IMR-90 (cell line): ENCODE data around the gene ADRA1B. TPM values are rescaled to one million over a fixed set of nuclear protein-coding genes. Genes with fewer than 3 reads are reported as not detected.

Experiments
- ATAC-seq: fragments of 200-7000 bp; cut with Tn5 transposase; 2 replicates; pipeline ENCODE4 v1.9.1; 2020; ENCODE audit warnings: low read depth, mild to moderate bottlenecking, moderate library complexity
- BruUV-seq: library from RNA; stranded (reverse); fragments of 400-500 nt; replicated peaks from 2 replicates; lab custom pipeline; 2021; lab: Mats Ljungman, UMichigan
- CTCF ChIA-PET: fragments of 300-600 bp; formaldehyde crosslinking; extraction: SDS; loops from one replicate; lab custom pipeline; 2021; ENCODE audit warnings: antibody characterized with exemption; lab: Yijun Ruan, JAX
- POLR2A ChIA-PET: fragments of 300-600 bp; sonication (Branson Sonifier 250); formaldehyde crosslinking; loops from one replicate; lab custom pipeline; 2022; ENCODE audit warnings: antibody characterized with exemption; ENCODE audit not compliant: unreplicated experiment; lab: Charles Lee
- DNase-seq: peaks from one replicate; pipeline ENCODE4 v3.0.0; 2013
- H2AFZ ChIP-seq: replicated peaks from 2 replicates; pipeline ENCODE3; 2013; ENCODE audit warnings: low read length, mild to moderate bottlenecking; ENCODE audit not compliant: poor library complexity
- H2AK5ac ChIP-seq: 2 replicates; pipeline ENCODE4 v1.6.1; 2013; ENCODE audit warnings: low read depth, low read length, inconsistent platforms
- H2AK9ac ChIP-seq: replicated peaks from 2 replicates; pipeline ENCODE3; 2013; ENCODE audit warnings: mild to moderate bottlenecking, low read depth, low read length, moderate library complexity; ENCODE audit not compliant: poor library complexity
- H2BK120ac ChIP-seq: 2 replicates; pipeline ENCODE4 v1.6.1; 2013; ENCODE audit warnings: low read depth, low read length, inconsistent platforms
- H2BK15ac ChIP-seq: 3 replicates; pipeline ENCODE4 v1.6.1; 2013; ENCODE audit warnings: low read depth, low read length, inconsistent platforms
- H2BK20ac ChIP-seq: 2 replicates; pipeline ENCODE4 v1.6.1; 2013; ENCODE audit warnings: low read depth, mild to moderate bottlenecking, inconsistent platforms, low read length, moderate library complexity
- H2BK5ac ChIP-seq: 2 replicates; pipeline ENCODE4 v1.6.1; 2013; ENCODE audit warnings: mild to moderate bottlenecking, low read depth, low read length, inconsistent platforms; ENCODE audit not compliant: poor library complexity, severe bottlenecking
- H3K14ac ChIP-seq: replicated peaks from 2 replicates; pipeline ENCODE4 v1.6.1; 2013; ENCODE audit warnings: low read depth, low read length, inconsistent platforms
- H3K18ac ChIP-seq: 2 replicates; pipeline ENCODE4 v1.6.1; 2013; ENCODE audit warnings: low read depth, low read length, control low read depth
- H3K23ac ChIP-seq: 2 replicates; pipeline ENCODE4 v1.6.1; 2013; ENCODE audit warnings: low read depth, low read length, inconsistent platforms
- H3K27ac ChIP-seq: 2 replicates; pipeline ENCODE4 v1.5.1; 2013; ENCODE audit warnings: mild to moderate bottlenecking, control low read depth, low read length; ENCODE audit not compliant: insufficient read depth
- H3K27me3 ChIP-seq: 2 replicates; pipeline ENCODE4 v1.6.1; 2013; ENCODE audit warnings: low read length; ENCODE audit not compliant: control insufficient read depth, insufficient read depth
- H3K36me3 ChIP-seq: 2 replicates; pipeline ENCODE4 v1.6.1; 2013; ENCODE audit warnings: low read length, mixed read lengths; ENCODE audit not compliant: control insufficient read depth, insufficient read depth
- H3K4ac ChIP-seq: 2 replicates; pipeline ENCODE4 v1.6.1; 2013; ENCODE audit warnings: low read depth, low read length, inconsistent platforms
- H3K4me1 ChIP-seq: 2 replicates; pipeline ENCODE4 v1.6.1; 2013; ENCODE audit warnings: low read length, mixed read lengths; ENCODE audit not compliant: control insufficient read depth, insufficient read depth
- H3K4me2 ChIP-seq: 2 replicates; pipeline ENCODE4 v1.6.1; 2013; ENCODE audit warnings: low read depth, mild to moderate bottlenecking, control low read depth, low read length, moderate library complexity
- H3K4me3 ChIP-seq: 2 replicates; pipeline ENCODE4 v1.5.1; 2013; ENCODE audit warnings: low read depth, mild to moderate bottlenecking, control low read depth, low read length, moderate library complexity; ENCODE audit not compliant: insufficient read depth
- H3K56ac ChIP-seq: 2 replicates; pipeline ENCODE4 v1.6.1; 2013; ENCODE audit warnings: low read length, inconsistent platforms; ENCODE audit not compliant: insufficient read depth; ENCODE audit errors: extremely low read depth
- H3K79me1 ChIP-seq, 2 experiments: 2 replicates each; pipeline ENCODE4 v1.6.1; 2013; ENCODE audit warnings: low read length in 2 of 2, inconsistent platforms in 1 of 2, low read depth in 1 of 2
- H3K9ac ChIP-seq: 2 replicates; pipeline ENCODE4 v1.6.1; 2013; ENCODE audit warnings: low read depth, low read length, control low read depth
- H3K9me1 ChIP-seq: 2 replicates; pipeline ENCODE4 v1.6.1; 2013; ENCODE audit warnings: low read length, inconsistent platforms; ENCODE audit not compliant: insufficient read depth
- H3K9me3 ChIP-seq: 2 replicates; pipeline ENCODE4 v1.6.1; 2013; ENCODE audit warnings: low read length; ENCODE audit not compliant: control insufficient read depth, insufficient read depth
- H4K20me1 ChIP-seq: 2 replicates; pipeline ENCODE4 v1.6.1; 2013; ENCODE audit warnings: low read length, inconsistent platforms; ENCODE audit not compliant: insufficient read depth
- H4K5ac ChIP-seq: 2 replicates; pipeline ENCODE4 v1.6.1; 2013; ENCODE audit warnings: mild to moderate bottlenecking, low read depth, low read length, control low read depth
- H4K8ac ChIP-seq, 2 experiments: 2 replicates each; pipeline ENCODE4 v1.6.1; 2013; ENCODE audit warnings: low read depth in 2 of 2, low read length in 2 of 2, control low read depth in 1 of 2, inconsistent platforms in 1 of 2
- H4K91ac ChIP-seq: 2 replicates; pipeline ENCODE4 v1.6.1; 2013; ENCODE audit warnings: low read depth, low read length, inconsistent platforms; ENCODE audit not compliant: insufficient read depth
- BHLHE40 ChIP-seq: fragments of 150-350 bp; IDR thresholded peaks from 2 replicates; pipeline ENCODE4 v1.6.1; 2016; ENCODE audit warnings: mild to moderate bottlenecking, low read depth, low read length
- CEBPB ChIP-seq: IDR thresholded peaks from 2 replicates; pipeline ENCODE4 v1.6.1; 2012; ENCODE audit warnings: low read depth, low read length, improper control_type of control experiment
- MAFK ChIP-seq: IDR thresholded peaks from 2 replicates; pipeline ENCODE4 v1.6.1; 2012; ENCODE audit warnings: low read depth, low read length, improper control_type of control experiment
- NFE2L2 ChIP-seq: fragments of 150-350 bp; IDR thresholded peaks from 2 replicates; pipeline ENCODE4 v1.6.1; 2016; ENCODE audit warnings: low read depth, mild to moderate bottlenecking, low read length
- POLR2A ChIP-seq: IDR thresholded peaks from 2 replicates; pipeline ENCODE4 v1.6.1; 2012; ENCODE audit warnings: mild to moderate bottlenecking, low read depth, low read length
- WGBS, 2 experiments: methylation state at CpG; one replicate each; pipeline versions ENCODE4 v1.1.5 to v1.1.7; 2013; ENCODE audit warnings: missing lambda C conversion rate in 2 of 2; ENCODE audit not compliant: insufficient read length in 1 of 2; ENCODE audit errors: extremely low coverage in 2 of 2; 5-methylcytosine and 5-hydroxymethylcytosine counted together
- dilution Hi-C: fragments of 300-500 bp; cut with HindIII; formaldehyde crosslinking; loops from one replicate; pipeline ENCODE4 v1.14.3; 2018; ENCODE audit warnings: low sequenced_read_pairs; ENCODE audit not compliant: unreplicated experiment
- in situ Hi-C: fragments of 300-500 bp; cut with MboI; formaldehyde crosslinking; loops from 3 replicates; pipeline ENCODE4 v1.14.3; 2019; ENCODE audit warnings: low sequenced_read_pairs, inconsistent platforms, mixed read lengths
- intact Hi-C: fragments of 100-400 bp; cut with micrococcal nuclease; formaldehyde crosslinking; loops from 2 replicates; pipeline ENCODE4 v1.10.0; 2022
- polyA plus RNA-seq, 3 experiments: library from polyadenylated mRNA; depleted of rRNA; stranded (reverse); fragments of >200 nt; gene quantifications; 2 replicates each; pipeline ENCODE4 v1.2.3, GENCODE V29; 2012; ENCODE audit warnings: low replicate concordance in 1 of 3
- total RNA-seq: library from RNA; depleted of rRNA; stranded (reverse); fragments of >200 nt; gene quantifications from 2 replicates; pipeline ENCODE4 v1.2.3, GENCODE V29; 2012
- TF ChIP-seq, protein P1 (sequence below): fragments of 150-350 bp; IDR thresholded peaks from 2 replicates; pipeline ENCODE4 v1.6.1; 2016; ENCODE audit warnings: low read depth, mild to moderate bottlenecking, low read length, moderate library complexity, borderline replicate concordance
- TF ChIP-seq, protein P2 (sequence below): fragments of 150-350 bp; IDR thresholded peaks from 2 replicates; pipeline ENCODE4 v1.6.1; 2017; ENCODE audit warnings: mild to moderate bottlenecking, antibody characterized with exemption, low read length, low read depth

Gene ADRA1B
- total and polyA plus RNA-seq, 2 of the 4 experiments (the other 2 are of a cell fraction) = 0.18 to 1.5 TPM

DNA sequence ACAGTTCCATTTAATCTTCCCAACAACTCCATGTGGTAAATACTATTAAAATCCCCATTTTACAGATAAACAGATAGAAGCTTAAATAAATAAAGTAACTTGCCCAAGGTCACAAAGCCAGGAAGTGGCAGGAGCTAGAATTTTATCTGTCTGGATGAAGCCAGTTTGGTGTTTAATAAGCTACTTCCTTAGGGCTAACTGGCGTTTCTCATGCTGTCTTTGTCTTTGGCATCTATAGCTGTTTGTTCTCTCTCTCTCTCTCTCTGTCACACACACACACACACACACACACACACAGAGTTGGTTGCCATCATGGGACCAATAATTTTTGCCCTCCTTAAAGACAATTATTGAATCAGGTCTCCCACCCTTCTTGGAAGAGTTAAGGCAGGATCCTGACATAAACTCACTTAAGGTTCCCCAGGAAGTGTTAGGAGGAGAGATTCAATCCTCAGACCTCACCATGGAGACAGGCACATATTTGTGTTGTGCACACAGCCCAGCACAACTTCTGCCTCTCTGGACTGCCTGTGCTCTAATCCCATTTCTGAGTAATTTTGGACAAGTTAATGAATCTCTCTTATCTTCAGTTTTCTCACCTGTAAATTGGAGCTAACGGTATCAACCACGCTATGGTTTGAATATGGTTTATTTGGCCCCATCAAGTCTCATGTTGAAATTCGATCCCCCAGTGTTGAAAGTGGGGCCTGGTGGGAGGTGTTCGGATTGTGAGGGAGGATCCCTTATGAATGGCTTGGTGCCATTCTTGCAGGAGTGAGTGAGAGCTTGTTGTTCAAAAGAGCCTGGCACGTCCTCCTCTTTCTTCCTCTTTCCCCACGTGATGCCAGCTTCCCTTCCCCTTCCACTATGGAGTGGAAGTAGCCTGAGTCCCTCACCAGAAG lies 8.3 kb upstream of the ADRA1B start:
- Histone ChIP-seq H3K9ac (no peak overlapping the region), H3K9me1 (peaks cover 12% of the 10 kb centered on the region), H2BK120ac (no peak overlapping the region), H3K9me3 (no peaks in the 10 kb centered on the region), H4K8ac (no peak overlapping the region; a peak in 1 of 4 replicates), H2AK9ac (no peak overlapping the region), H4K5ac (no peak overlapping the region), H3K79me1 (no peaks in the 10 kb centered on the region), H3K4me1 (peaks cover 11% of the 10 kb centered on the region), H3K23ac (no peak overlapping the region), H3K27ac (no peak overlapping the region), H4K91ac (no peak overlapping the region), H3K18ac (no peak overlapping the region), H2AK5ac (0 out of 2 replicates have a peak overlapping the region, but pooled peaks have one; percentile 35), H4K20me1 (no peaks in the 10 kb centered on the region), H2BK15ac (no peak overlapping the region), H2AFZ (no peak overlapping the region), H3K36me3 (no peaks in the 10 kb centered on the region), H3K4ac (peak overlapping the region; percentile 40), H3K4me2 (no peak overlapping the region), H2BK5ac (no peak overlapping the region), H3K27me3 (no peaks in the 10 kb centered on the region), H3K4me3 (no peak overlapping the region), H3K14ac (0 out of 2 replicates have a peak overlapping the region, but pooled peaks have one; percentile 19), H3K56ac (no peak overlapping the region), H2BK20ac (0 out of 2 replicates have a peak overlapping the region, but pooled peaks have one; percentile 13)
- BruUV-seq = no TSS peak
- no peak for ATAC-seq
- in situ Hi-C loops = no loop called here
- ChIA-PET CTCF (interaction anchor here (0.7 kb wide), 1 partner anchor 58 kb away, joined by 3 read pairs; no protein-coding TSS in a partner anchor), POLR2A (no interaction called here)
- dilution Hi-C loops = no loop called here
- TF ChIP-seq CEBPB = no peak
- TF ChIP-seq, protein P1, sequence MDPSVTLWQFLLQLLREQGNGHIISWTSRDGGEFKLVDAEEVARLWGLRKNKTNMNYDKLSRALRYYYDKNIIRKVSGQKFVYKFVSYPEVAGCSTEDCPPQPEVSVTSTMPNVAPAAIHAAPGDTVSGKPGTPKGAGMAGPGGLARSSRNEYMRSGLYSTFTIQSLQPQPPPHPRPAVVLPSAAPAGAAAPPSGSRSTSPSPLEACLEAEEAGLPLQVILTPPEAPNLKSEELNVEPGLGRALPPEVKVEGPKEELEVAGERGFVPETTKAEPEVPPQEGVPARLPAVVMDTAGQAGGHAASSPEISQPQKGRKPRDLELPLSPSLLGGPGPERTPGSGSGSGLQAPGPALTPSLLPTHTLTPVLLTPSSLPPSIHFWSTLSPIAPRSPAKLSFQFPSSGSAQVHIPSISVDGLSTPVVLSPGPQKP = no peak
- no peak for TF ChIP-seq NFE2L2
- TF ChIP-seq MAFK = no peak
- no peak for TF ChIP-seq POLR2A
- TF ChIP-seq, protein P2, sequence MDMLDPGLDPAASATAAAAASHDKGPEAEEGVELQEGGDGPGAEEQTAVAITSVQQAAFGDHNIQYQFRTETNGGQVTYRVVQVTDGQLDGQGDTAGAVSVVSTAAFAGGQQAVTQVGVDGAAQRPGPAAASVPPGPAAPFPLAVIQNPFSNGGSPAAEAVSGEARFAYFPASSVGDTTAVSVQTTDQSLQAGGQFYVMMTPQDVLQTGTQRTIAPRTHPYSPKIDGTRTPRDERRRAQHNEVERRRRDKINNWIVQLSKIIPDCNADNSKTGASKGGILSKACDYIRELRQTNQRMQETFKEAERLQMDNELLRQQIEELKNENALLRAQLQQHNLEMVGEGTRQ = no peak
- TF ChIP-seq BHLHE40 = no peak
- intact Hi-C loops = no loop called here
- WGBS, 2 experiments = no CpG with 5 or more reads among the region's 7 CpGs
- DNase-seq = no peak
